Activated T-cell treated with anti-CD3 and anti-CD28 coated beads, Interleukin-2, amount 50 U/mL, for 72 hours (primary cell): ENCODE measurements around the gene PRR5. TPM values are rescaled to one million over a fixed set of nuclear protein-coding genes. Genes with fewer than 3 reads are reported as not detected.
A peak's percentile ranks its signal among the peaks of the same experiment; 100 is the strongest.

Experiments
- ATAC-seq, 2 donors: fragments of 150-1000 bp; cut with Tn5 transposase; replicated peaks in 1 of 2; 2 replicates each; pipeline ENCODE4 v1.10.0; 2021; ENCODE audit warnings: moderate library complexity in 2 of 2, mild to moderate bottlenecking in 1 of 2
- DNase-seq, 2 donors: peaks; one replicate each; pipeline ENCODE4 v3.0.0; 2021 to 2022; ENCODE audit warnings: mixed read lengths in 1 of 2
- H3K27ac Mint-ChIP-seq: one replicate; pipeline ENCODE4 v1.8.0; 2022; ENCODE audit warnings: mild to moderate bottlenecking, moderate library complexity, mixed read lengths
- H3K27me3 Mint-ChIP-seq: one replicate; pipeline ENCODE4 v1.8.0; 2022; ENCODE audit warnings: low read depth, mixed read lengths
- H3K36me3 Mint-ChIP-seq, 2 donors: one replicate each; pipeline ENCODE4 v1.8.0; 2022; ENCODE audit warnings: mixed read lengths in 2 of 2, mild to moderate bottlenecking in 1 of 2; ENCODE audit not compliant: insufficient read depth in 2 of 2
- H3K4me1 Mint-ChIP-seq: one replicate; pipeline ENCODE4 v1.8.0; 2022; ENCODE audit warnings: low read depth, mixed read lengths
- H3K4me3 Mint-ChIP-seq, 2 donors: one replicate each; pipeline ENCODE4 v1.8.0; 2022; ENCODE audit warnings: mild to moderate bottlenecking in 2 of 2, mixed read lengths in 2 of 2, moderate library complexity in 2 of 2
- H3K9me3 Mint-ChIP-seq, 2 donors: one replicate each; pipeline ENCODE4 v1.8.0; 2022; ENCODE audit warnings: mixed read lengths in 2 of 2
- total RNA-seq, 2 donors: library from RNA; stranded (reverse); gene quantifications; one replicate each; pipeline ENCODE4 v1.2.3, GENCODE V29; 2022

Gene PRR5
- total RNA-seq, 2 donors from 2014 or later = 11.7 to 12.0 TPM

DNA sequence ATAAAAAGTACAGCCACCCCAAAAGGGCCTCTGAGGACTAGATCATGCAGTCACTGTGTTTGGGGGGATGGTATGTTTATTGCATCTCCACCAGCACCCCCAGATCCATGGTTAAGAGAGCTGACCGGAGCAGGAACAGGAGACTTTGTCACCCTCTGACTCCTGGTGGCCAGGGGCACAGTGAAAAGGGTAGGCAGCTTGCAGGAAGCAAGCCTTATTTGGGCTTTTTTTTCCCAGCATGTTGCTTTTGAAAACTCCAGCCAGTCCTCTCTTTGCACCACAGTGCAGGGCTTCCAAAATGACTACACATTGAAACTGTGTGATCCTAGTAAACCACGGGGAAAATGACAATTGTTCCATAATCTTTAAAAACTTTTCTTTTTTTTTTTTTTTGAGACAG lies 20.6 kb downstream of the PRR5 start:
- Mint-ChIP-seq H3K4me1 (no peaks in the 10 kb centered on the region), H3K4me3 (no peak overlapping the region), H3K9me3 (no peaks in the 10 kb centered on the region), H3K36me3 (no peaks in the 10 kb centered on the region), H3K27me3 (no peaks in the 10 kb centered on the region), H3K27ac (no peak overlapping the region)
- DNase-seq = no peak
- no peak for ATAC-seq

DNA sequence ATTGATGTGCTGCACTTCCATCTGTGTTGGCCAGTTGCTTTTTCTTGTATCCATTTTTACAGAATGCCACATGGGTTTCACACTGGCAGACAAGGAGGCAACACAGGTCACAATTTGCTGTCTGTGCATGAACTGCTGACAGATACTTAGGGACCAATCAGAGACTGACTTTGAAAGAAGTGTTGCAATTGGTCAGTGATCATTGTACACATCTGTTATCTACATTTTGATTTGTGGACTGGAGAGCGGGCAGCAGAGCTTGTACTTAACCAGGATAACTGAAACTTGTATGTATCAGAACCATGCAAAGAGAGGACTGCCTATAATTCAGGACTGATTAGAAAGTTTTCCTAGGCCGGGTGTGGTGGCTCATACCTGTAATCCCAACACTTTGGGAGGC lies 21.8 kb downstream of the PRR5 start:
- H3K27ac Mint-ChIP-seq = no peak overlapping the region
- no peaks in the 10 kb centered on the region for H3K27me3 Mint-ChIP-seq
- DNase-seq (no peak), ATAC-seq (peak in 1 of 2 donors; percentile 44)
- H3K4me1 Mint-ChIP-seq = no peaks in the 10 kb centered on the region
- no peak overlapping the region for H3K4me3 Mint-ChIP-seq
- H3K36me3 Mint-ChIP-seq = no peaks in the 10 kb centered on the region
- H3K9me3 Mint-ChIP-seq = no peaks in the 10 kb centered on the region

DNA sequence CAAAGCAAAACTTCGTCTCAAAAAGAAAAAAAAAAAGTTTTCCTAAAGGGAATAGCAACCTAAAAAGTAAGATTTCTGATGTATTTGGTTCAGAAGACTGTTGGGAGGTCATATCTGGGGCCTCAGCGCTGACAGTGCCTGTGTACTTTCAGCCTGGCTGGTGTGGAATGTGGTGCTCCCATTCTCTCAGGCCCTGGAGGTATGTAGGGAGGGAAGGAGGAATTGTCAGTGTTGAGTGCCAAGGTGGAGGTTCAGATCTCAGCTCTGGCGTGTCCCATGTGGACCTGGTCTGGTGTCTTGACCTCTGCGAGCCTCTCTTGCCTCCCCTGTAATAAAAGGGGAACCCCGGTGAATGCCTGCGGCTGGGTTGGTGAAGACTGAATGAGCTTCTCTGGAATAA lies 22.4 kb downstream of the PRR5 start:
- Mint-ChIP-seq H3K4me1 (peaks cover 5% of the 10 kb centered on the region), H3K36me3 (no peaks in the 10 kb centered on the region), H3K27me3 (no peaks in the 10 kb centered on the region), H3K4me3 (no peak overlapping the region), H3K27ac (no peak overlapping the region), H3K9me3 (no peaks in the 10 kb centered on the region)
- no peak for DNase-seq
- no peak for ATAC-seq

DNA sequence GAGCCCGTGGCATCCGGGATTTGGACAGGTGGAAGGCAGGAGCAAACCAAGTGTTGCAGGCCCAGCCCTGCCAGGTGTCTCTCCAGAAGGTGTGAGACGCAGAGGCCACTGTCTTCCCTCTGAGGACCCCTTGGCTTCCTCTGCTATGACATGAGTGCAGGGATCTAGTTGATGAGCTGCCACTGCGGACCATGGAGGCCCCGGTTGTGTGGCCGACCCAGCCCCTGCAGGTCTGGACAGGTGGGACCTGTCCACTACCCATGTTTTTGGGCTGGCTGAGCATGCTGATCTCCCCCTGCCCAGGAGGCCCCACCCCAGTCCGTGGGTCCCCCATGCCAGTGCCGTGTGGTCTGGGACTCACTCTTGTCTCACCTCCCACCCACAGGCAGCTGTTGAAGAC lies 22.9 kb downstream of the PRR5 start:
- Mint-ChIP-seq H3K27me3 (no peaks in the 10 kb centered on the region), H3K27ac (no peak overlapping the region), H3K9me3 (no peaks in the 10 kb centered on the region), H3K36me3 (no peaks in the 10 kb centered on the region), H3K4me1 (peaks cover 7% of the 10 kb centered on the region), H3K4me3 (no peak overlapping the region)
- ATAC-seq (no peak), DNase-seq (no peak)

DNA sequence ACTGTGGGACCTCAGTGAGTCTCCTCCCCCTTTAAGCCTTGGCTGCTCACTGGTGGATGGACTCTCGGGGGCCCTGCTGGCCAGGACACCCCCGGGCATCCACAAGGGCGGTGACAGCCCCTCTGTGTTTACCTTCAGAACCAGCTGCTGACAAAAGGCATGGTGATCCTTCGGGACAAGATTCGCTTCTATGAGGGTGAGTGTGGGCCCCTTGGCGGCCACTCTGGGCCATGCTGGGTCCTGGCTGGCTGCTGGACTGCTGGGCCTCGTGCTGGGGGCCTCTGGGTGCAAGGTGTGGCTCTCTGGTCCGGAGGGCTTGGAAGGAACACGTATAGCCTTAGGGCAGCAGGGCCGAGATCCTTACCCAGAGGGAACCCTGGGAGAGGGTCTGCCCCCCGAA lies 24.4 kb downstream of the PRR5 start:
- Mint-ChIP-seq H3K9me3 (no peaks in the 10 kb centered on the region), H3K36me3 (no peaks in the 10 kb centered on the region), H3K4me3 (no peak overlapping the region), H3K27ac (no peak overlapping the region), H3K27me3 (no peaks in the 10 kb centered on the region), H3K4me1 (peaks cover 7% of the 10 kb centered on the region)
- ATAC-seq = no peak
- no peak for DNase-seq

DNA sequence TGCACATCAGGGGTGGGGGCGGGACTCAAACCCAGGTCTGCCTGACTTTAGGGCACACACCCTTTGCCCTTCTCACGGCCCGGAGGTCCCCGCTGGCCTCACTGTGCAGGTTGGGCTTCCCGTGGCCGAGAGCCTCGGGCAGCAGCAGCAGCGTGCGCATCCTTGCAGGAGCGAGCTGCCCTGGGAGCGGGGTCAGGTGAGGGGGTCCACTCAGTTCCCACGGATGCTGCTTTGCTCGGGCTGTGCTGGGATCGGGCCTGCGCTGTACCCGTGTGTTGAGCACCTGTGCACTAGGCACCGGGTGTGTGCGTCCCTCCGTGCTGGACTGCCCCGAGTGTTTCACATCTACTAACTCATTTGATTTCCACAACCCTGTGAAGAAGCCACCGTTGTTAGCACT lies 25.1 kb downstream of the PRR5 start:
- H3K4me1 Mint-ChIP-seq = peaks cover 7% of the 10 kb centered on the region
- no peak for DNase-seq
- no peak for ATAC-seq
- no peaks in the 10 kb centered on the region for H3K27me3 Mint-ChIP-seq
- no peak overlapping the region for H3K27ac Mint-ChIP-seq
- no peak overlapping the region for H3K4me3 Mint-ChIP-seq
- no peaks in the 10 kb centered on the region for H3K36me3 Mint-ChIP-seq
- no peaks in the 10 kb centered on the region for H3K9me3 Mint-ChIP-seq

DNA sequence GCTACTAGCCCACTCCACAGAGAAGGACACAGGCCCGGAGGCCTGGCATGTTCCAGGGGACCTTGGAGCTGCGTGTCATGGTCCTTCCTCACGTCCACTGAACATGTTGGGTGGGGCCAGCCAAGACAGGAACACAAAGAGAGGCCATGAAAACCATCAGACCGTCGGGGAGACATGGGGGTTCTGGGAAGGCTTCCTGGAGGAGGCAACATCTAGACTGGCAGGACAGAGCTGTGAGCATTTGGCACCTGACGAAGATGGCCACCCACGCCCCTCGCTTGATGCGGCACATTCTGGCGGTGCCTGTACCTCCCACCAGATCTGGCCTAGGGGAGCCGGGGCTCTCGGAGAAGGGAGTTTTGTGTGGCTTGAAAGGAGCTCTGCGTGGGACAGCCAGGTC lies 25.7 kb downstream of the PRR5 start:
- Mint-ChIP-seq H3K9me3 (peaks cover 0 to 2% of the 10 kb centered on the region in 2 donors), H3K27me3 (no peaks in the 10 kb centered on the region), H3K4me1 (peaks cover 7% of the 10 kb centered on the region), H3K27ac (no peak overlapping the region), H3K36me3 (peaks cover 0 to 2% of the 10 kb centered on the region in 2 donors), H3K4me3 (no peak overlapping the region)
- ATAC-seq (no peak), DNase-seq (no peak)

DNA sequence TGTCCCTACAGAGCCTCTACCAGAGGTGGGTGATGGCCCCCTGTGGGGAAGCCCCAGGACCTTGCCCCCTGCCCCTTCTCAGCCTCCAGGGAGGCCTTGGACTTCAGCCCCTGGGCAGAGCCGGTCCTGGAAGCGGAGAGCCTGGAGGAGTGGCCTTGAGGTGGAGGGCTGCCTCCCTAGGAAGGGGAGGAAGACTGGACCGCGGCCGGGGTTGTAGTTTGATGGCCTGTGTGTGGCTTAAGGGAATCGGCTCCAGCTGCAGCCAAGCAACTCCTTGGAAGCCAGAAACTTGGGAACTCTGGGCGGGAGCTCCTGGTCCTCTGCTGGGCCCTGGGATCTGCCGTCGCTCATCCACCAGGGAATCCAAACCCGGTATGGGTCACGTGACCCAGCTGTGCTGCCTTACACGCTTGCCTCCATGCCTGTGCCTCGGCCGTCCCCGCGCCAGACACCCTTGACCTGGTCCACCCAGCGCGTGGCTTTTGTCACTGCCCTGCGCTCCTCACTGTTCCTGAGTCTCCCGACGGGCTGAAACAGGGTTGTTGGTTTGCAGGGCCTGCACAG lies 26.8 kb downstream of the PRR5 start:
- ATAC-seq (no peak), DNase-seq (no peak)
- Mint-ChIP-seq H3K9me3 (peaks cover 0 to 3% of the 10 kb centered on the region in 2 donors), H3K36me3 (peaks cover 0 to 3% of the 10 kb centered on the region in 2 donors), H3K4me1 (peaks cover 7% of the 10 kb centered on the region), H3K27me3 (no peaks in the 10 kb centered on the region), H3K27ac (no peak overlapping the region), H3K4me3 (peak overlapping the region in 1 of 2 donors; percentile 12)

DNA sequence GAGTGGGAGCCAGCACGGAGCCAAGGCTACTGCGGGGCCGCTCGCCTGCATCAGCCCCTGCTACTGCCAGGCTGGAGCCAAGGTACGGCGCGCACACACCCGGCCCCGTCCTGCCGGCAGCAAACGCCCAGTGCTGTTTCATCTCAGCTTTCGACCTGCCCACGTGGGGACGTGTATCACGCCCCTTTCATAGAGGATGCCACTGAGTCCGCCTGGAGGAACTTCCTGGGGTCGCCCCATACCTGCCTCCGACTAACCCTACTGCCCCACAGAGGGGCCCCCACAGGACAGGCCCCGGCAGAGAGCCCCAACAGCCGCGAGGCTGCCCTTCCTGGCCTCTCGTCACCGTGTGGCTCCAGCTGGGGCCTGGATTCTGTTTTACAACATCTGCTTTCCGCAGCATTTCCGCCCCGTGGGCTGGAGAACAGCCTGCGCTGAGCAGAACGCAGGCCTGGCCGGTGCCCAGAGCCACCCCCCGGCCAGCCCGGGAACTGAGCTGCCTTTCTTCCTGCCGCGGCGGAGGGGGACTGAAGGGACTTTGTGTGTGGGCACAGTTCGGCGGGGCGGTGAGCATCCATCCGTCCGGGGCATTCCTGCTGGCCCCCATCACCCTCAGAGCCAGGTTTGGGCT lies 27.5 kb downstream of the PRR5 start:
- Mint-ChIP-seq H3K4me1 (peaks cover 7% of the 10 kb centered on the region), H3K9me3 (peaks cover 0 to 3% of the 10 kb centered on the region in 2 donors), H3K27me3 (no peaks in the 10 kb centered on the region), H3K4me3 (peak overlapping the region in 1 of 2 donors; percentile 29), H3K27ac (no peak overlapping the region), H3K36me3 (peaks cover 0 to 3% of the 10 kb centered on the region in 2 donors)
- DNase-seq (peak in 1 of 2 donors; percentile 30), ATAC-seq (peak; percentile 46 to 67)

DNA sequence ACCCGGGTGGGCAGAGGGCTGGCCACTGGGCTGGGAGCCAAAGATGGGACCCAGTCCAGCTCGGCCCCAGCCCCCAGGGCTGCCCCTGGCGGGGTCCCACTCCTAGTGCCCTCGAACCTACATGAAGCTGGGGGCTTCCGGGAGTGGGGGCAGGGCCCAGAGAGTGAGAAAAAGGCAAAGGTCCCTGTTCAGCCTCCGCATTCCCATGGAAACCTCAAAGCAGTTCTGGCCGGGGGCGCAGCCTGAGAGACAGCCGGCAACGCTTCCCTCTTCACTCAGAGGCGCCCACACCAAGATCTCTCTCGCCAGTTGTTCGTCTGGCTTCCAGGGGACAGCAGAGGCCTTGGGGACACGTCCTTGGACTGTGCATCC lies 28.0 kb downstream of the PRR5 start:
- Mint-ChIP-seq H3K27me3 (no peaks in the 10 kb centered on the region), H3K36me3 (peaks cover 0 to 3% of the 10 kb centered on the region in 2 donors)
- no peak for DNase-seq

DNA sequence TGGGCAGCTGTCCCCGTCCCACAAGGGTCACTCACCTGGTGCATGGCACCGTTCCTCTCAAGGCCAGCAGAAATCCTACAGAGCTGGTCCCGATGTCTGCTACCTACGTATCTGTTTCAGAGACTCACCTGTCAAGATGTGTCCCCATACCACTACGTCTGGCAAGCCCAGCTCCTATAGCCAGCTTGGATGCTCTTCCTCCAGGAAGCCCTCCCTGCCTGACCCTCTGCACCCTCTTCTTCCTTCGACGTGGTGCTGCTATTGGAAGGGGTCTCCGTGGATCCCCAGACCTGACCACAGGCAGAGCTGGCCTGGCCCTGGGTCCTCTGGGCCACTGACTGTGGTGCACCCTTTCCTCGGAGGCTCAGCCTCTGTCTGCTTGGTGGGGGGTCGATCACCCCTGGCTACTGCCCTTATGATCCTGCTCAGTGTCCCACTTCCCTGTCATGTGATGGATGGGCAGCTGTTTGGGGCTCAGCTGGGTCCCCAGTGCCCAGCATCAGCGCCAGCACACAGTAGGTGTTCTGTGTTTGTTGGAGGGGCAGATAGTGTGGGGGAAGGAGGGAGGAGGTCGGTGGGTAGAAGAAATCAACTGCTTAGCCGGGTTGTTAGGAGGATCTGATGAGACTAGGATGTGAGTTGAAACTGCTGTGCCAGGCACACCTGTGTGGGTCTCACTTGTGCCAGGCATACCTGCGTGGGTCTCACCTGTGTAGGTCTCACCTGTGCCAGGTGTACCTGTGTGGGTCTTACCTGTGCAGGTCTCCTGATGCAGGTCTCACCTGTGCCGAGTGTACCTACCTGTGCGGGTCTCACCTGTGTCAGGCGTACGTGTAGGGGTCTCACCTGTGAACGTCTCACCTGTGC lies 28.7 kb downstream of the PRR5 start:
- H3K4me3 Mint-ChIP-seq = no peak overlapping the region
- H3K36me3 Mint-ChIP-seq = peaks cover 0 to 3% of the 10 kb centered on the region in 2 donors
- H3K4me1 Mint-ChIP-seq = peaks cover 7% of the 10 kb centered on the region
- peaks cover 0 to 3% of the 10 kb centered on the region in 2 donors for H3K9me3 Mint-ChIP-seq
- H3K27ac Mint-ChIP-seq = no peak overlapping the region
- H3K27me3 Mint-ChIP-seq = no peaks in the 10 kb centered on the region
- no peak for DNase-seq
- ATAC-seq = no peak

More for the DNA sequence above, 28.0 kb downstream of the PRR5 start:
- peaks cover 7% of the 10 kb centered on the region for H3K4me1 Mint-ChIP-seq
- H3K4me3 Mint-ChIP-seq = no peak overlapping the region
- no peak for ATAC-seq
- H3K9me3 Mint-ChIP-seq = peaks cover 0 to 3% of the 10 kb centered on the region in 2 donors
- H3K27ac Mint-ChIP-seq = no peak overlapping the region

DNA sequence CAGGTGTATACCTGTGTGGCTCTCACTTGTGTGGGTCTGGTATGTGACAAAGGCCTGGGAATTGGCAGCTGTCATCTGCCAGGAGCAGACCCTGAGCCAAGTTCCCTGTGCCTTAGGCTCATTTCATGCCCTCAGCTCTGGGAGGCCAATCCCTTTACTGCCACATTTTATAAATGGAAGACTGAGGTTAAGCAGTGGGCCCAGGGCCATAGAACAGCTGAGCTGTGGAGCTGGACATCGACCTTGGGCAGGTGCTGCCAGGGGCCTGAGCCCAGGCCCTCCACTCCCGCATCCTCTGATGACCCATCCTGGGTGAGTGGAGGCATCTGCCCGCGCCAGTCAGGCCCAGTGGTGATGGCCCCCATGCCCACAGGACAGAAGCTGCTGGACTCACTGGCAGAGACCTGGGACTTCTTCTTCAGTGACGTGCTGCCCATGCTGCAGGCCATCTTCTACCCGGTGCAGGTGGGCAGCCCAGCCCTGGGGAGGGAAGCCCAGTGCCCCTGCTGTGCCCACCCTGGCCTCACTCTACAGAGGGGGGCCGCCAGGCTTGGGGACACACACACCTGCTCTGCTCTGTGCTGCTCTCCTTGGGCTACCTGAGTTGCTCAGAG lies 29.5 kb downstream of the PRR5 start:
- H3K27ac Mint-ChIP-seq = no peak overlapping the region
- H3K36me3 Mint-ChIP-seq = peaks cover 0 to 3% of the 10 kb centered on the region in 2 donors

DNA sequence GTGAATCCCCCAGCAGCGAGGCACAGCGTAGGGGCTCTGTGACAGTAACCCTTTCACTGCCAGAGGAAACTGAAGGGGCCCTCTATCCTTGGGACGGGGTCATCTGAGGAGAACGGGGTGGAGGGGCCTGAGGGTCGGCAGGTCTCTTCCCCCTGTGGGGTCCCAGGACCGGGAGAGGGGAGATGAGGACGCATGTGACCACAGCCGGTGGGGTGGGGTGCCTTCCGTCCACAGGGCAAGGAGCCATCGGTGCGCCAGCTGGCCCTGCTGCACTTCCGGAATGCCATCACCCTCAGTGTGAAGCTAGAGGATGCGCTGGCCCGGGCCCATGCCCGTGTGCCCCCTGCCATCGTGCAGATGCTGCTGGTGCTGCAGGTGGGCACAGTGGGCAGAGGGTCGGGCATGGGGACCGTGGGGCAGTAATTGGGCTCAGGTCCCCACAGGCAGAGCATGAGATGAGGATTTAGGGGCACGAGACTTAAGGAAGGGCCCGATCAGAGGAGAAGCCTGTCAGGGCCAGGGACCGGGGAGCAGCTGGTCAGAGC lies 30.1 kb downstream of the PRR5 start:
- Mint-ChIP-seq H3K27ac (no peak overlapping the region), H3K9me3 (peaks cover 0 to 3% of the 10 kb centered on the region in 2 donors), H3K36me3 (peaks cover 0 to 3% of the 10 kb centered on the region in 2 donors), H3K4me1 (peaks cover 7% of the 10 kb centered on the region), H3K27me3 (no peaks in the 10 kb centered on the region), H3K4me3 (no peak overlapping the region)
- DNase-seq (no peak), ATAC-seq (no peak)

More for the DNA sequence above, 29.5 kb downstream of the PRR5 start:
- Mint-ChIP-seq H3K27me3 (no peaks in the 10 kb centered on the region), H3K4me3 (no peak overlapping the region), H3K9me3 (peaks cover 0 to 3% of the 10 kb centered on the region in 2 donors), H3K4me1 (peaks cover 7% of the 10 kb centered on the region)
- DNase-seq (no peak), ATAC-seq (no peak)
